ACC112 (cell line): Measurements from ENCODE around the gene ZNF730.
"Not testable (repeated sequence)": the region's sequence is repeated elsewhere in the genome, so short reads cannot be mapped to it uniquely, and the experiment has no call there.

Experiments
- H2AFZ ChIP-seq: fragments of 200-600 bp; sonication (generic); one replicate; pipeline ENCODE4 v1.6.0; 2017; ENCODE audit warnings: antibody characterized with exemption, low read length; ENCODE audit not compliant: unreplicated experiment
- H3K27ac ChIP-seq: fragments of 200-600 bp; sonication (generic); 2 replicates; pipeline ENCODE4 v1.5.1; 2014; ENCODE audit warnings: low read depth, mild to moderate bottlenecking, antibody characterized with exemption, low read length, moderate library complexity
- H3K27me3 ChIP-seq: fragments of 200-600 bp; sonication (generic); 2 replicates; pipeline ENCODE4 v1.6.1; 2014; ENCODE audit warnings: mild to moderate bottlenecking, antibody characterized with exemption, low read length, moderate library complexity, mixed read lengths; ENCODE audit not compliant: insufficient read depth
- H3K36me3 ChIP-seq: fragments of 200-600 bp; sonication (generic); 2 replicates; pipeline ENCODE4 v1.6.1; 2016; ENCODE audit warnings: mild to moderate bottlenecking, antibody characterized with exemption, low read length, moderate library complexity, mixed read lengths; ENCODE audit not compliant: insufficient read depth
- H3K4me1 ChIP-seq: fragments of 200-600 bp; sonication (generic); one replicate; pipeline ENCODE4 v1.6.1; 2016; ENCODE audit warnings: low read length, mixed read lengths; ENCODE audit not compliant: insufficient read depth, unreplicated experiment, control insufficient read depth
- H3K4me3 ChIP-seq: fragments of 200-600 bp; sonication (generic); 2 replicates; pipeline ENCODE4 v1.5.1; 2014; ENCODE audit warnings: mild to moderate bottlenecking, low read depth, low read length
- H3K79me2 ChIP-seq: fragments of 200-600 bp; sonication (generic); one replicate; pipeline ENCODE4 v1.6.0; 2016; ENCODE audit warnings: low read length; ENCODE audit not compliant: control insufficient read depth, unreplicated experiment, insufficient read depth

The ZNF730 gene

GRCh38 chr19:23101241-23101640, 15.6 kb upstream of the ZNF730 start:
- Histone ChIP-seq H3K4me1 (no peaks in the 10 kb centered on the region), H3K4me3 (no peak overlapping the region), H3K27ac (no peak overlapping the region), H3K79me2 (no peaks in the 10 kb centered on the region), H2AFZ (no peak overlapping the region), H3K27me3 (no peaks in the 10 kb centered on the region), H3K36me3 (no peaks in the 10 kb centered on the region)

DNA sequence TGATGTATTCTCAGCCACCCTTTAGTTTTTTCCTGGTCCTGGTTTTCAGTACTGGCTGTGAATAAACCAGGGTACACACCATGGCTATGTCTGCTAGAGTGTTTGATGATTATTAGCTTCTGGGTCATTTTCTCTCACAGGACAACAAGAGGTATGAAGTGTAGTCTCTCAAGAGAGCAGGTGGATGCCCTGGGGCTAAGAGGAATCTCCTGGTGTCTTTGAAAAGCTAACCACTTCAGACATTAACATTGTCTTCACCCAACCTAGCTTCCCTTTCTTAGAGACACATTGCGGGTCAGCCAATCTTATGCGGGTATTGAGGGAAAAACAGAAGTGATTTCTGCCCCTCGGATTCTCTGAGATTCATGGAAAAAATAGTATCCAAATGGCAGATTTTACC, 1.6 kb downstream of the ZNF730 start:
- H3K27me3 ChIP-seq: no peaks in the 10 kb centered on the region
- H3K27ac ChIP-seq: no peak overlapping the region
- H3K79me2 ChIP-seq: no peaks in the 10 kb centered on the region
- H3K4me1 ChIP-seq: no peaks in the 10 kb centered on the region
- H2AFZ ChIP-seq: no peak overlapping the region
- no peaks in the 10 kb centered on the region for H3K36me3 ChIP-seq
- H3K4me3 ChIP-seq: no peak overlapping the region; the same call in 1 of the 2 replicates

DNA sequence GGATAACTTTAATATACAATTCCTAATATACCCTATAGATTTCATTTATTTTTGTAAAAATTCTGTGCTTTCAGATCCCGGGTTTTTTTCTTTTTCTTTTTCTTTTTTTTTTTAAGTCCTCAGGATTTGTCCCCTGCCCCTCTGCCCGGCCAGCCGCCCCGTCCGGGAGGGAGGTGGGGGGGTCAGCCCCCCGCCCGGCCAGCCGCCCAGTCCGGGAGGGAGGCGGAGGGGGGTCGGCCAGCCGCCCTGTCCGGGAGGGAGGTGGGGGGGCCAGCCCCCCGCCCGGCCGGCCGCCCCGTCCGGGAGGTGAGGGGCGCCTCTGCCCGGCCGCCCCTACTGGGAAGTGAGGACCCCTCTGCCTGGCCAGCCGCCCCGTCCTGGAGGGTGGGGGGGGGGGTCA, 17.4 kb downstream of the ZNF730 start:
- H3K79me2 ChIP-seq, H3K4me3 ChIP-seq, H3K27me3 ChIP-seq, H2AFZ ChIP-seq, H3K36me3 ChIP-seq, H3K4me1 ChIP-seq, H3K27ac ChIP-seq: not testable (repeated sequence)

- H2AFZ ChIP-seq: no peak overlapping the region
- H3K36me3 ChIP-seq: no peaks in the 10 kb centered on the region
- no peaks in the 10 kb centered on the region for H3K79me2 ChIP-seq
- no peak overlapping the region for H3K4me3 ChIP-seq
- H3K27ac ChIP-seq: no peak overlapping the region
- no peaks in the 10 kb centered on the region for H3K4me1 ChIP-seq
- H3K27me3 ChIP-seq: no peaks in the 10 kb centered on the region
These were observed 29.0 kb downstream of the ZNF730 start for GRCh38 chr19:23145617-23146415.

GRCh38 chr19:23160766-23161165, 43.9 kb downstream of the ZNF730 start:
- no peaks in the 10 kb centered on the region for H3K36me3 ChIP-seq
- H3K4me1 ChIP-seq: no peaks in the 10 kb centered on the region
- no peak overlapping the region for H2AFZ ChIP-seq
- H3K27ac ChIP-seq: no peak overlapping the region
- H3K27me3 ChIP-seq: no peaks in the 10 kb centered on the region
- no peak overlapping the region for H3K4me3 ChIP-seq
- no peaks in the 10 kb centered on the region for H3K79me2 ChIP-seq

DNA sequence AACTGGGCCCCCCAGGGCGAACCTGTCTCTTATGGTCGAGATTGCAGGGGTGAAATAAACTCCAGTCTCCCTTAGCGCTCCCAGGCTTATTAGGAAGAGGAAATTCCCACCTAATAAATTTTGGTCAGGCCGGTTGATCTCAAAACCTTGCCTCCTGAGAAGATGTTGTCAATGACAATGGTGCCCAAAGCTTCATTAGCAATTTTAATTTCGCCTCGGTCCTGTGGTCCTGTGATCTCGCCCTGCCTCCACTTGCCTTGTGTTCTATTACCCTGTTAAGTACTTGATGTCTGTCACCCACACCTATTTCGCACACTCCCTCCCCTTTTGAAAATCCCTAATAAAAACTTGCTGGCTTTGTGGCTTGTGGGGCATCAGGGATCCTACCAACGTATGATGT, 51.5 kb downstream of the ZNF730 start:
- not testable (repeated sequence) for H3K36me3 ChIP-seq, H3K4me1 ChIP-seq, H2AFZ ChIP-seq, H3K79me2 ChIP-seq, H3K4me3 ChIP-seq, H3K27ac ChIP-seq, H3K27me3 ChIP-seq

DNA sequence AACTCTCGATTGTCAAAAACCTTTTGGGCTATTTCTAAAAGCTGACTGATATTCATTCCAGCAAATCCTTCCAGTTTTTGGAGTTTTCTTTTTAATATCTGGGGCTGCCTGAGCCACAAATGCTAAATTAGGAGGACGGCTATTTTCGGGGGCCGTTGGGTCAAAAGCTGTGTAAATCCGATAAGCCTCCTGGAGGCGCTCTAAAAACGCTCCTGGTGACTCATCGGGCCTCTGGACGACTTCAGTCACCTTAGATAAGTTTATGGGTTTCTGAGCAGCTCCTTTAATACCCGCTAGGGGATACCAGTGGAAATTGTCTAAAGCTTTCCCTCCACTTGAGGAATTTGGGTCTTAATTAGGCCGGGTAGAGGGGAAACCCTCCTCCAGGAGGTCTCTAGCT, 66.4 kb downstream of the ZNF730 start:
- Histone ChIP-seq H3K4me1 (no peaks in the 10 kb centered on the region), H3K27ac (no peak overlapping the region), H3K36me3 (no peaks in the 10 kb centered on the region), H3K79me2 (no peaks in the 10 kb centered on the region), H3K27me3 (no peaks in the 10 kb centered on the region), H2AFZ (no peak overlapping the region), H3K4me3 (no peak overlapping the region)

DNA sequence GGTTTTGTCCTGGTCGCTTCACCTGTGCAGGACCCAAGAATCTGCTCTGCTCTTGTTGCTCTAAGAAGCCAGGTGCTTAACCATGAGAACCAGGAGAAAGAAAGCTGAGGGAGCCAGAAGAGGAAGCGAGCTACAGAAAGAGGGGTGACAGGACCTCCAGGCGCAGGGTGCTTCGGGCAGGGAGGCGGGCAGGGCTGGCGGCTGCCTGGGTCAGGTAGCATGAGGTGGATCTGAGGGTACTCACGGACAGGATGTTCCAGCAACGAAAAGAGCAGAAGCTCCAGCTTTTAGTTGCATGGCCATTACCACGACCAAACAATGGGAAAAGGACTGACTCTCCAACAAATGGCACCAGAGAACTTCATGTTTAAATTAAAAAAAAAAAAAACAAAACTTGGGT, 73.5 kb downstream of the ZNF730 start:
- H3K27me3 ChIP-seq: no peaks in the 10 kb centered on the region
- H3K27ac ChIP-seq: no peak overlapping the region
- no peaks in the 10 kb centered on the region for H3K36me3 ChIP-seq
- no peaks in the 10 kb centered on the region for H3K79me2 ChIP-seq
- H2AFZ ChIP-seq: no peak overlapping the region
- no peaks in the 10 kb centered on the region for H3K4me1 ChIP-seq
- no peak overlapping the region for H3K4me3 ChIP-seq
